ENCODE measurements around the gene RANBP2.

RANBP2 gene

GRCh38 chr2:108813732-108814131 is 94.5 kb downstream of the RANBP2 start:
- Histone ChIP-seq H2BK5ac (ENCODE audit: low read length) (no peak overlapping the region), H3K4me2 (ENCODE audit: low read length) (no peak overlapping the region), H3K79me2 (ENCODE audit: control insufficient read depth, insufficient read depth, low read length) (no peaks in the 10 kb centered on the region), H3K9ac (ENCODE audit: low read length) (no peak overlapping the region), H3K27me3 (ENCODE audit: insufficient read depth, low read length, poor library complexity) (no peaks in the 10 kb centered on the region), H3K36me3 (ENCODE audit: control insufficient read depth, insufficient read depth, low read length) (peaks cover 1% of the 10 kb centered on the region), H3K56ac (ENCODE audit: low read length) (no peak overlapping the region), H3K23ac (ENCODE audit: low read length) (no peak overlapping the region), H2BK120ac (ENCODE audit: low read depth, low read length) (no peak overlapping the region), H3K4ac (ENCODE audit: low read depth, low read length) (no peak overlapping the region), H3K79me1 (ENCODE audit: low read length) (no peaks in the 10 kb centered on the region), H2AK5ac (ENCODE audit: low read length) (no peak overlapping the region), H3K4me3 (ENCODE audit: low read length) (no peak overlapping the region), H2BK15ac (replicated peaks; ENCODE audit: low read depth) (no peak overlapping the region), H3K18ac (ENCODE audit: low read length) (no peak overlapping the region), H4K5ac (ENCODE audit: low read length) (no peak overlapping the region), H4K8ac (ENCODE audit: low read depth, low read length) (no peak overlapping the region), H3K4me1 (ENCODE audit: control insufficient read depth, low read depth, low read length) (no peaks in the 10 kb centered on the region), H3K27ac (ENCODE audit: low read depth, low read length) (no peak overlapping the region)
- WGBS (ENCODE audit: extremely low coverage, insufficient coverage, low lambda C conversion rate) = no CpG with 5 or more reads among the region's 1 CpG
- DNase-seq = no peak

- Histone ChIP-seq H3K18ac (ENCODE audit: low read length) (no peak overlapping the region), H3K27me3 (ENCODE audit: insufficient read depth, low read length, poor library complexity) (no peaks in the 10 kb centered on the region), H4K5ac (ENCODE audit: low read length) (no peak overlapping the region), H3K4me2 (ENCODE audit: low read length) (no peak overlapping the region), H3K27ac (ENCODE audit: low read depth, low read length) (no peak overlapping the region), H3K4me3 (ENCODE audit: low read length) (no peak overlapping the region), H3K4me1 (ENCODE audit: control insufficient read depth, low read depth, low read length) (no peaks in the 10 kb centered on the region), H3K4ac (ENCODE audit: low read depth, low read length) (no peak overlapping the region), H3K79me2 (ENCODE audit: control insufficient read depth, insufficient read depth, low read length) (no peaks in the 10 kb centered on the region), H3K23ac (ENCODE audit: low read length) (no peak overlapping the region), H2BK5ac (ENCODE audit: low read length) (no peak overlapping the region), H3K56ac (ENCODE audit: low read length) (no peak overlapping the region), H4K8ac (ENCODE audit: low read depth, low read length) (no peak overlapping the region), H3K9ac (ENCODE audit: low read length) (no peak overlapping the region), H2BK120ac (ENCODE audit: low read depth, low read length) (no peak overlapping the region), H2AK5ac (ENCODE audit: low read length) (no peak overlapping the region), H2BK15ac (replicated peaks; ENCODE audit: low read depth) (no peak overlapping the region), H3K36me3 (ENCODE audit: control insufficient read depth, insufficient read depth, low read length) (peaks cover 1% of the 10 kb centered on the region), H3K79me1 (ENCODE audit: low read length) (no peaks in the 10 kb centered on the region)
- no CpG with 5 or more reads among the region's 2 CpGs for WGBS (ENCODE audit: extremely low coverage, insufficient coverage, low lambda C conversion rate)
- DNase-seq = no peak
These were observed 101.2 kb downstream of the RANBP2 start for GRCh38 chr2:108820482-108820881.

GRCh38 chr2:108823286-108823685 is 104.0 kb downstream of the RANBP2 start:
- Histone ChIP-seq H2BK5ac (ENCODE audit: low read length) (no peak overlapping the region), H3K27ac (ENCODE audit: low read depth, low read length) (no peak overlapping the region), H3K23ac (ENCODE audit: low read length) (no peak overlapping the region), H2BK120ac (ENCODE audit: low read depth, low read length) (no peak overlapping the region), H3K4me2 (ENCODE audit: low read length) (no peak overlapping the region), H3K4me1 (ENCODE audit: control insufficient read depth, low read depth, low read length) (no peaks in the 10 kb centered on the region), H3K18ac (ENCODE audit: low read length) (no peak overlapping the region), H3K79me1 (ENCODE audit: low read length) (no peaks in the 10 kb centered on the region), H3K4ac (ENCODE audit: low read depth, low read length) (no peak overlapping the region), H4K5ac (ENCODE audit: low read length) (no peak overlapping the region), H3K4me3 (ENCODE audit: low read length) (no peak overlapping the region), H3K79me2 (ENCODE audit: control insufficient read depth, insufficient read depth, low read length) (no peaks in the 10 kb centered on the region), H4K8ac (ENCODE audit: low read depth, low read length) (no peak overlapping the region), H3K56ac (ENCODE audit: low read length) (no peak overlapping the region), H2AK5ac (ENCODE audit: low read length) (no peak overlapping the region), H3K36me3 (ENCODE audit: control insufficient read depth, insufficient read depth, low read length) (no peaks in the 10 kb centered on the region), H3K27me3 (ENCODE audit: insufficient read depth, low read length, poor library complexity) (no peaks in the 10 kb centered on the region), H2BK15ac (replicated peaks; ENCODE audit: low read depth) (no peak overlapping the region), H3K9ac (ENCODE audit: low read length) (no peak overlapping the region)
- no CpG with 5 or more reads among the region's 1 CpG for WGBS (ENCODE audit: extremely low coverage, insufficient coverage, low lambda C conversion rate)
- DNase-seq = no peak

- H3K9ac ChIP-seq (ENCODE audit: low read length) = no peak overlapping the region
- H4K8ac ChIP-seq (ENCODE audit: low read depth, low read length) = no peak overlapping the region
- H3K4me1 ChIP-seq (ENCODE audit: control insufficient read depth, low read depth, low read length) = no peaks in the 10 kb centered on the region
- no peaks in the 10 kb centered on the region for H3K79me1 ChIP-seq (ENCODE audit: low read length)
- H3K79me2 ChIP-seq (ENCODE audit: control insufficient read depth, insufficient read depth, low read length) = no peaks in the 10 kb centered on the region
- no peak overlapping the region for H3K23ac ChIP-seq (ENCODE audit: low read length)
- DNase-seq = no peak
- no CpG with 5 or more reads among the region's 5 CpGs for WGBS (ENCODE audit: extremely low coverage, insufficient coverage, low lambda C conversion rate)
- H2BK15ac ChIP-seq (replicated peaks; ENCODE audit: low read depth) = no peak overlapping the region
- H2BK120ac ChIP-seq (ENCODE audit: low read depth, low read length) = no peak overlapping the region
- H2BK5ac ChIP-seq (ENCODE audit: low read length) = no peak overlapping the region
- no peak overlapping the region for H3K4ac ChIP-seq (ENCODE audit: low read depth, low read length)
- H3K27ac ChIP-seq (ENCODE audit: low read depth, low read length) = no peak overlapping the region
- H3K18ac ChIP-seq (ENCODE audit: low read length) = no peak overlapping the region
- no peaks in the 10 kb centered on the region for H3K27me3 ChIP-seq (ENCODE audit: insufficient read depth, low read length, poor library complexity)
- no peak overlapping the region for H4K5ac ChIP-seq (ENCODE audit: low read length)
- no peak overlapping the region for H3K4me3 ChIP-seq (ENCODE audit: low read length)
- no peak overlapping the region for H3K4me2 ChIP-seq (ENCODE audit: low read length)
- no peaks in the 10 kb centered on the region for H3K36me3 ChIP-seq (ENCODE audit: control insufficient read depth, insufficient read depth, low read length)
- H2AK5ac ChIP-seq (ENCODE audit: low read length) = no peak overlapping the region
- no peak overlapping the region for H3K56ac ChIP-seq (ENCODE audit: low read length)
These were observed 105.2 kb downstream of the RANBP2 start for GRCh38 chr2:108824316-108825070.

- H4K5ac ChIP-seq (ENCODE audit: low read length) = no peak overlapping the region
- no peak overlapping the region for H3K4me3 ChIP-seq (ENCODE audit: low read length)
- H2BK5ac ChIP-seq (ENCODE audit: low read length) = no peak overlapping the region
- H3K23ac ChIP-seq (ENCODE audit: low read length) = no peak overlapping the region
- no peak overlapping the region for H2BK15ac ChIP-seq (replicated peaks; ENCODE audit: low read depth)
- H3K4me1 ChIP-seq (ENCODE audit: control insufficient read depth, low read depth, low read length) = no peaks in the 10 kb centered on the region
- H2AK5ac ChIP-seq (ENCODE audit: low read length) = no peak overlapping the region
- H3K27ac ChIP-seq (ENCODE audit: low read depth, low read length) = no peak overlapping the region
- H3K36me3 ChIP-seq (ENCODE audit: control insufficient read depth, insufficient read depth, low read length) = no peaks in the 10 kb centered on the region
- H3K79me2 ChIP-seq (ENCODE audit: control insufficient read depth, insufficient read depth, low read length) = no peaks in the 10 kb centered on the region
- H3K18ac ChIP-seq (ENCODE audit: low read length) = no peak overlapping the region
- no peak overlapping the region for H3K4ac ChIP-seq (ENCODE audit: low read depth, low read length)
- no peak overlapping the region for H4K8ac ChIP-seq (ENCODE audit: low read depth, low read length)
- H3K56ac ChIP-seq (ENCODE audit: low read length) = no peak overlapping the region
- H3K9ac ChIP-seq (ENCODE audit: low read length) = no peak overlapping the region
- WGBS (ENCODE audit: extremely low coverage, insufficient coverage, low lambda C conversion rate) = no CpG with 5 or more reads among the region's 4 CpGs
- DNase-seq = no peak
- no peaks in the 10 kb centered on the region for H3K79me1 ChIP-seq (ENCODE audit: low read length)
- no peaks in the 10 kb centered on the region for H3K27me3 ChIP-seq (ENCODE audit: insufficient read depth, low read length, poor library complexity)
- no peak overlapping the region for H3K4me2 ChIP-seq (ENCODE audit: low read length)
- H2BK120ac ChIP-seq (ENCODE audit: low read depth, low read length) = no peak overlapping the region
These were observed 106.0 kb downstream of the RANBP2 start for GRCh38 chr2:108825254-108825653.

- H3K79me2 ChIP-seq (ENCODE audit: control insufficient read depth, insufficient read depth, low read length) = no peaks in the 10 kb centered on the region
- H2BK5ac ChIP-seq (ENCODE audit: low read length) = no peak overlapping the region
- no peak overlapping the region for H3K4me3 ChIP-seq (ENCODE audit: low read length)
- H3K4me2 ChIP-seq (ENCODE audit: low read length) = no peak overlapping the region
- H3K56ac ChIP-seq (ENCODE audit: low read length) = no peak overlapping the region
- no peak overlapping the region for H3K23ac ChIP-seq (ENCODE audit: low read length)
- H3K9ac ChIP-seq (ENCODE audit: low read length) = no peak overlapping the region
- H3K4me1 ChIP-seq (ENCODE audit: control insufficient read depth, low read depth, low read length) = no peaks in the 10 kb centered on the region
- no peak overlapping the region for H2BK15ac ChIP-seq (replicated peaks; ENCODE audit: low read depth)
- H3K79me1 ChIP-seq (ENCODE audit: low read length) = no peaks in the 10 kb centered on the region
- no CpG with 5 or more reads among the region's 3 CpGs for WGBS (ENCODE audit: extremely low coverage, insufficient coverage, low lambda C conversion rate)
- H2AK5ac ChIP-seq (ENCODE audit: low read length) = no peak overlapping the region
- H3K27me3 ChIP-seq (ENCODE audit: insufficient read depth, low read length, poor library complexity) = no peaks in the 10 kb centered on the region
- no peak overlapping the region for H4K5ac ChIP-seq (ENCODE audit: low read length)
- no peak overlapping the region for H4K8ac ChIP-seq (ENCODE audit: low read depth, low read length)
- no peak overlapping the region for H2BK120ac ChIP-seq (ENCODE audit: low read depth, low read length)
- no peak overlapping the region for H3K27ac ChIP-seq (ENCODE audit: low read depth, low read length)
- H3K36me3 ChIP-seq (ENCODE audit: control insufficient read depth, insufficient read depth, low read length) = no peaks in the 10 kb centered on the region
- H3K4ac ChIP-seq (ENCODE audit: low read depth, low read length) = no peak overlapping the region
- no peak overlapping the region for H3K18ac ChIP-seq (ENCODE audit: low read length)
- DNase-seq = no peak
These were observed 106.5 kb downstream of the RANBP2 start for GRCh38 chr2:108825736-108826135.

Measured in mesendoderm (in vitro differentiated cells).